Lower leg skin (tissue), 4 donors: ENCODE measurements around the gene TP73. TPM values are rescaled to one million over a fixed set of nuclear protein-coding genes. Genes with fewer than 3 reads are reported as not detected.

Experiments used
- DNase-seq, 2 donors: peaks; one replicate each; pipeline ENCODE4 v3.0.0-alpha.2; 2019; ENCODE audit warnings: low spot score in 2 of 2
- H3K4me3 ChIP-seq: fragments of 200-600 bp; sonication (generic); 2 replicates; pipeline ENCODE4 v1.5.1; 2017; ENCODE audit warnings: mild to moderate bottlenecking, low read depth; ENCODE audit not compliant: poor library complexity, severe bottlenecking
- POLR2A ChIP-seq, 2 donors: fragments of 450-650 bp; IDR thresholded peaks; one replicate each; pipeline ENCODE4 v1.6.1; 2016 to 2017; ENCODE audit warnings: antibody characterized with exemption in 2 of 2, mild to moderate bottlenecking in 1 of 2, moderate library complexity in 1 of 2
- WGBS, 2 donors: methylation state at CpG; one replicate each; pipeline ENCODE4 v1.1.5; 2018; 5-methylcytosine and 5-hydroxymethylcytosine counted together
- intact Hi-C: fragments of 100-400 bp; cut with DNase I; formaldehyde crosslinking; loops from one replicate; pipeline ENCODE4 v1.15.0; 2023; ENCODE audit warnings: low total_unique reads
- total RNA-seq, 4 donors: library from RNA; depleted of rRNA; stranded (reverse); fragments of >200 nt; gene quantifications; one replicate each; pipeline ENCODE4 v1.1.0, GENCODE V29; 2016
- TF ChIP-seq, protein P1 (sequence below), 3 donors: fragments of 450-650 bp; IDR thresholded peaks; one replicate each; pipeline ENCODE4 v1.5.1; 2016; ENCODE audit warnings: antibody characterized with exemption in 3 of 3, mild to moderate bottlenecking in 3 of 3, moderate library complexity in 2 of 3

TP73 gene
- total RNA-seq, 4 donors from 2014 or later: 5.8 to 23.6 (median 11.0) TPM

DNA sequence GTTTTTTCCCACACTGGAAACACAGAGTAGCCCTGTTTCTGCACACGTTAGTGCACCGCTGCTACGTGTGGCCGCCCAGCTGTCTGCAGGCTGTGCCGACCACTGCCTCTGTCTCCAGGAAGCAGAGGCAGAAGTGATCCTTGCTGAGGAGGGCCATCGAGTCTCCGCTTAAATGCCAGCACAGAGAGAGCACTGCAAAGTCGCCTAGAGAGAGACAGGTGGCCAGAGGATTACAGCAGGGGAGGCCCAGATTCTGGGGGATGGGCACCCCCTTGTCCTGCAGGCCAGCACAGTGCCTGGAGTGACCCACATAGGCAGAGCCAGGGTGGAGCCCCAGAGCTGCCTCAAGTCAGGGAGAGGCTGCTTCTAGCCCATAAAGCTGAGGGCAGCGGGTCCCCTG, 21.4 kb upstream of the TP73 start:
- intact Hi-C loops: no loop called here
- DNase-seq: no peak
- no peak overlapping the region for H3K4me3 ChIP-seq
- WGBS, 2 donors: 79 to 83% methylated on average over 9 of the region's 9 CpGs
- no peak for TF ChIP-seq POLR2A (IDR thresholded peaks at IDR 0.05)
- TF ChIP-seq, protein P1, sequence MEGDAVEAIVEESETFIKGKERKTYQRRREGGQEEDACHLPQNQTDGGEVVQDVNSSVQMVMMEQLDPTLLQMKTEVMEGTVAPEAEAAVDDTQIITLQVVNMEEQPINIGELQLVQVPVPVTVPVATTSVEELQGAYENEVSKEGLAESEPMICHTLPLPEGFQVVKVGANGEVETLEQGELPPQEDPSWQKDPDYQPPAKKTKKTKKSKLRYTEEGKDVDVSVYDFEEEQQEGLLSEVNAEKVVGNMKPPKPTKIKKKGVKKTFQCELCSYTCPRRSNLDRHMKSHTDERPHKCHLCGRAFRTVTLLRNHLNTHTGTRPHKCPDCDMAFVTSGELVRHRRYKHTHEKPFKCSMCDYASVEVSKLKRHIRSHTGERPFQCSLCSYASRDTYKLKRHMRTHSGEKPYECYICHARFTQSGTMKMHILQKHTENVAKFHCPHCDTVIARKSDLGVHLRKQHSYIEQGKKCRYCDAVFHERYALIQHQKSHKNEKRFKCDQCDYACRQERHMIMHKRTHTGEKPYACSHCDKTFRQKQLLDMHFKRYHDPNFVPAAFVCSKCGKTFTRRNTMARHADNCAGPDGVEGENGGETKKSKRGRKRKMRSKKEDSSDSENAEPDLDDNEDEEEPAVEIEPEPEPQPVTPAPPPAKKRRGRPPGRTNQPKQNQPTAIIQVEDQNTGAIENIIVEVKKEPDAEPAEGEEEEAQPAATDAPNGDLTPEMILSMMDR (IDR thresholded peaks at IDR 0.05): no peak

DNA sequence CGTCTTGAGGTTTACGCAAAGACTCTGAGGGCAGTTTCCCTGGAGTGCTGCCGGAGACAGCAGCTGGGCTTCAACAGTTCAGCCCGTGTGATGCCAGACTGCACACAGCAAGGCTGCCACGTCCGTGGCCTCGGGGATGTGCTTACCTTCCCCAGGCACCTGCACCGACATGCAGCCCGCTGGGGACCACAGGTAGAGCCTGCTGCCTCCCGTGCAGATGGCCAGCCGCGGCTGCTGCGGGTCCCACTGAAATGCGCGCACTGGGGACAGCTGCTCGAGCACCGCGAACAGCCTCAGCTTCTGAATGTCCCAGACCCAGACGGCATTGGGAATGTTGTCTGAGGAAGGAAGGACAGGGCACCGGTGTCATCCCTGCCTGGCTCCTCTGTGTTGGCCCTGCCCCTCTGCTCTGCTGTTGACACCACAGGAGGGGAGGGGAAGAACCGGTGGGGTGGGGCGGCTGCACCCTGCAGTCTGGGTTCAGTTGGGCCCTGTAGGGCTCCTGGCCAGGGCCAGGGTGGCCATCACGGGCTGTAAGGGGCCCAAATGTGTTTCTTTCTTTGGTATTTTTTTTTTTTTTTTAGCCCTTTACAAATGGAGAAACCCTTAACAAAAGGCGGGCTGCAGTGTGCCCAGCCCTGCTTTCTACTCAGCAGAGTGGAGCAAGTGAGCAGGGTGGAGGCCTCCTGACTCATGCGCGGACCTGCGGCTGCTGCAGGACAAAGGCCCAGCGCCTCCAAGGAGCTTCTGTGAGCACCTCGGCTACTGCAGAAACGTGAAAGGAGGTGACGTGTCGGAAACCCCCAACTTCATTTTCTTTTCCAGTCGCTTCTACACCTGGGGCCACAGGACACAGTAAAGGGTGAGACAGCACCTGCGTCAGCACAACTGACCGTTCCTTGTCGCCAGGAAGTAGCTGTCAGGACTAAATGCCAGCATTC, 20.7 kb upstream of the TP73 start:
- DNase-seq: no peak
- H3K4me3 ChIP-seq: no peak overlapping the region
- WGBS, 2 donors: 87% methylated on average over 21 to 36 of the region's 36 CpGs
- intact Hi-C loops: no loop called here
- TF ChIP-seq, protein P1 (IDR thresholded peaks at IDR 0.05): no peak
- TF ChIP-seq POLR2A (IDR thresholded peaks at IDR 0.05): no peak

DNA sequence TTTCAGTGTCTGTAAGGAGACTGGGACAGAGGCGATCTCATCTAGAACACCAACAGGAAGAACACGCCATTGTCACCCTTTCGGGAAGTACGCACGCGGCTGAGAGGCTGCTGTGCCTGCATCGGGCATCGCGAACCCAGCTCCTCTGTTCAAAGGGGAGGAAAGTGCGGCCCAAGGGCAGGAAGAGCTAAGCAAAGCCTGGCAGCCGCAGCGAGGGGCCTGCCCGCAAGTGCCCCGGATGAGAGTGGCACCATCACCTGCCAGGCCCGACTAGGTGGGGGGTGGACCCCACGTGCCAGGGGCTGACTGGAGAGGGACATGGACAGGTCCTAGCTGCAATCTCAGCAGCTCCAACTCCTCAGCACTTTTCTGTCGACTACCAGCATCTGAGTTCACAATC, 20.0 kb upstream of the TP73 start:
- intact Hi-C loops: no loop called here
- no peak for DNase-seq
- no peak overlapping the region for H3K4me3 ChIP-seq
- TF ChIP-seq POLR2A (IDR thresholded peaks at IDR 0.05): no peak
- TF ChIP-seq, protein P1 (IDR thresholded peaks at IDR 0.05): no peak
- 90 to 94% methylated on average over 17 of the region's 17 CpGs for WGBS, 2 donors

DNA sequence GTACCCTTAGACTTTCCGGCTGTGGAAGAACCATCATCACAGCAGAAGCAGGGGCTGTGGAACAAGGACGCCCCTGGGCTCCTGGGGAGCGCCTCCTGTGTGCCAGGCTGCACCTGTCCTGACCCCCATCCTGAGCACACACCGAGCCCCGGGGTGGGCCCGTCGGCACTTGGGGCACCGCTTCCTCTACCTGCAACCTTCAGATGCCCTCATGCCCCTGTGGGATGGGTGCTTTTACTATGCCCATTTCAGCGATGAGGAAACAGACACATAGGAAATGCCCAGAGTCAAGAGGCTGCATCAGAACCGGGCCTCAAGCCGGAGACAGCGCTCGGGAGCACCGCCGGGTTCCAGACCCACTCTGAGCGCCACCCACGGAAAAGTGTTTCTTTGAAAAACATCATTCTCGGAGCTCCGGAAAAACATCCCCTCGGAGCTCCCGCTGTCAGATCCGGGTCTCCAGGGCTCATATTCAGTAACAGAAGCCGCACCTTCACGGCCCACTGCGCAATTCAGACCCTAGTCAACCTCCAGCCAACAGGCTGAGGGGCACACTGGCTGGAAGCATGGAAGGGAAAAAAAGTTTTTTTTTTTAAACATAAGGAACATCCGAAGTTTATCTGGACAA, 19.5 kb upstream of the TP73 start:
- no peak for DNase-seq
- WGBS, 2 donors: 94 to 95% methylated on average over 25 to 26 of the region's 26 CpGs
- H3K4me3 ChIP-seq: no peak overlapping the region
- intact Hi-C loops: no loop called here
- no peak for TF ChIP-seq POLR2A (IDR thresholded peaks at IDR 0.05)

DNA sequence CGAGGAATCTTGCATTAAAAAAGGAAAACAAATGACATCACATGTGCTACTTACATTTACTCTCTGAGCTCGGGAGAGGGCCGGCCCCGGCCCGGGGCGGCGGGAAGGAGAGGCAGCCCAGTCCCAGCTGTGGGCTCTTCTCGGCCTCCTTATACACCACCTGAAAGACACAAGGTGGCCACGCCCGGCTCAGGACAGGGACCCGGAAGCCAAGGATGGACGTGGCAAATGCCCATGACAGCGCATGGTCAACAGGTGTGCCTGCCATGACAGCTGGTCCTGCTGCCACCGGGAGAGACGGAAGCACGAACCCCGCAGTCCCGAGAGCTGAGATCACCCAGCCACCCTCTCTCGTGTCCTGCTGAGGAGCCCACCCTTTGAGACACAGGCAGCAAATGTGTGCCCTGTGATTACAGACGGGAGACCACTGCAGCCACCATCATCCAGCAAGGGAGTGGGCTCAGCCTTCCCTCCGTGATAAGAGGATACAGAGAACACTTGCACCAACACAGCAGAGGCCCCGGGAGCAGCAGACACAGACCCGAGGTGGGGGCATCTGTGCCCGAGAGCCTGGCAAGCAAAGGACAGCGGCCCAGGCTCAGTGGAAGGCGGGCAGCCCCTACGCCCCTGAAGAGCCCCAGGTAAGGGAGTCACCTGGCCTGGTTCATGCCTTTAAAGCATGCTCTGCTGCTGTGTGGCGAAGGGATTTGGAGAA, 18.8 kb upstream of the TP73 start:
- 92 to 94% methylated on average over 28 of the region's 28 CpGs for WGBS, 2 donors
- DNase-seq: no peak
- no peak for TF ChIP-seq POLR2A (IDR thresholded peaks at IDR 0.05)
- TF ChIP-seq, protein P1 (IDR thresholded peaks at IDR 0.05): no peak
- no peak overlapping the region for H3K4me3 ChIP-seq
- intact Hi-C loops: no loop called here
